HG03064 (cell line): ENCODE data around the gene BSND.

Experiments used
- ATAC-seq: cut with Tn5 transposase; IDR thresholded peaks from one replicate; pipeline ENCODE4 v1.9.1; 2021; ENCODE audit warnings: low read depth; ENCODE audit not compliant: unreplicated experiment

Gene BSND

DNA sequence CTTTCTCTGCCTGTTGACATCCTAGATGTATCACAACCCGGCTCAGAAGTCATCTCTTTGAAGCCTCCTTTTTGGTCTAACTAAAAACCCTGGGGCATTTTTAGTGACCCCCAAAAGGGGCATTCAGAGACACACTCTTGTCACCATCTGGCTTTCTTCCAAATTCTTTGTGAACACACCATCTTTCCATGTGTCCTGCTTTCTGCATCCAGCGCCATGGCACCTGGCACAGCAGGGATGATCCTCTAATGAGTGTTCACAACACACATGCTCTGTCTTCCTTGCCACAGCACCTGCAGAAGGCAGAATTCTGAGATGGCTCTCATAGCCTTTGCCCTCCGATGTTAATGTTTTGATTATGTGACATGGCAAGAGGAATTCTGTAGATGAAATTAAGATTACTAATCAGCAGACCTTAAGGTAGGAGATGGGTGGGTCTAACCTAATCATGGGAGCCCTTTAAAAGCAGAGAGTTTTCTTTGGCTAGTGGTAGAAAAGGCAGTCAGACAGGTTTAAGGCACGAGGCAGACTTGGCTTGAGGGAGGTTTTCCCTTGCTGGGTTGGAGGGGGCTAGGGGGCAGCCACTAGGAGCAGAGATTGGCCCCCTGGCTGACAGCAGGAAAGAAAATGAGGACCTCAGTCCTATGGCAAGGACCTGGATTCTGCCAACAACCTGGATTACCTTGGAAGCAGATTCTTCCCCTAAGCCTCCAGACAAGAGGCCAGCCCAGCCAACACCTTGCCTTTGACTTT, 23.2 kb upstream of the BSND start:
- ATAC-seq: no peak

DNA sequence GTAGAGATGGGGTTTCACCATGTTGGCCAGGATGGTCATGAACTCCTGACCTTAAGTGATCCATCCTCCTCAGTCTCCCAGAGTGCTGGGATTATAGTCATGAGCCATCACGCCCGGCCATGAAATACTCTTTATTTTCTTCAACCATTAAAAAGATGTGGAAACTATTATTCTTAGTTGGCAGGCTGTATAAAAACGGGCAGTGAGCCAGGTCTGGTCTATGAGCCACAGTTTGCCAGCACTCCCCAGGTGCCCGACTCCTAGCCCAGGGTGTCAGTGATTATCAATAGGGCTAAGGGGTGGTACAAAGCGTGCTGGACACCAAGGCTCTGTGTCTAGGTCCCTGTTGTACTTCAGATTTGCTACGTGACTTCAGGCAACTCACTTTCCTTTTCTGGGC, 22.0 kb upstream of the BSND start:
- ATAC-seq: no peak

DNA sequence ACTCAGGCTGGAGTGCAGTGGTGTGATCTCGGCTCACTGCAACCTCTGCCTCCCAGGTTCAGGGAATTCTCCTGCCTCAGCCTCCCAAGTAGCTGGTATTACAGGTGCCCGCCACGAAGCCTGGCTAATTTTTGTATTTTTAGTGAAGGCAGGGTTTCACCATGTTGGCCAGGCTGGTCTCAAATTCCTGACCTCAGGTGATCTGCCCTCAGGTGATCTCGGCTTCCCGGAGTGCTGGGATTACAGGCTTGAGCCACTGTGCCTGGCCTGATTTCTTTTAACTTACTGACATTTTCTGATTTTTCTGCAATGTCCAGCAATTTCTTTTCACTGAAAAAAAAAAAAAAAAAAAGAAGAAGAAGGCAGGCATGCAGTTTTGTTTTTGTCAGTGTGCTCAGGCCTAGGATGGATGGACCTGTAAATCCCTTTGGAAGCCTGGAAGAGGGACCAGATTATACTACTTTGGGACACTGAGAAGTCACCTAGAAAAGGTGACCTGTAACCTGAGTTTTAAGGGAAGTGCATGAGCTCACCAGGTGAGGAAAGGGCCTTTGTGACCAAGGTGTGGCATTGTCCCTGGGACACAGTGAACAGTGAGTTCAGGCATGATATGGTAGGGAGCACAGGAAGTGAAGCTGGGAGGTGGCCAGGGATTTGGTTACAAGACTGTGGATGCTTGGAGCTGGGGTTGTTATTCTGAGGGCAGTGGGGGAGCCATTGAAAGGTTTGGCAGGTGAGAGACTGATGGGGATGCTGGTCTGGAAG, 21.0 kb upstream of the BSND start:
- no peak for ATAC-seq

DNA sequence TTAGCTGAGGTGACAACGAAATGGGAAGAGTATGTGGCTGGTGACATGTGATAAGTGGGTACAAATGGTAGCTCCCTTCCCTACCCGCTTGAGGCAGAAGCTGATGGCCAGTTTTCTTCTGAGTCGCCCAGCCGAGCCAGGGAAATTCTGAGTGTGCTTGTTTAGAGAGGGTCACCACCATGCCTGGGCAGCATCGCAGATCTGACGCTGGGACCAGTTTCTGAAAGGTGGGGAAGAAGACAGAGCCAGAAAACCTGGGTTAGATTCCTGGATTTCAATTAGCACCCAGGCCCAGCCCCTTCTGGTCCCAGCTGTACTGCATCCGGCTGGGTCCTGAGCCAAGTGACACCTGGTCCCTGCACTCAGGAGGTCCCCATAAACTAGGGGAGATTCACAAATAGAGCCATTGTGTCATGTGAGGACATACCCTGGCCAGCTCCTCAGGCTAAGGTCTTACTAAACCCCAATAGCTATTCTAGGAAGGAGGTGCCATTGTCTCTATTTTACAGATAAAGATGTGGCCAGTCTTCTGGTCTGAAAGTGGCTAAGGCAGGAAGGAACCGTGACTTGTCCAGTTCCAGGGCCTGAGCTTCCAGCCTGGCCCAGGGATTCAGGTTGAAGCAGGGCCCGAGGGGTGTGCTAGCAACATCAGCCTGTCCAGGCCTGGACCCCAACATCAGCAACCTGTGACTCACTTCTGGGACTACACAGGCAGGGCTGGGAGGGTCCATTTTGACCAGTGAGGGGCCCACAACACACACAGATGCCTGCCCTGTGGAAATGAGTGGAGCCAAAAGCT, 20.0 kb upstream of the BSND start:
- ATAC-seq: no peak

DNA sequence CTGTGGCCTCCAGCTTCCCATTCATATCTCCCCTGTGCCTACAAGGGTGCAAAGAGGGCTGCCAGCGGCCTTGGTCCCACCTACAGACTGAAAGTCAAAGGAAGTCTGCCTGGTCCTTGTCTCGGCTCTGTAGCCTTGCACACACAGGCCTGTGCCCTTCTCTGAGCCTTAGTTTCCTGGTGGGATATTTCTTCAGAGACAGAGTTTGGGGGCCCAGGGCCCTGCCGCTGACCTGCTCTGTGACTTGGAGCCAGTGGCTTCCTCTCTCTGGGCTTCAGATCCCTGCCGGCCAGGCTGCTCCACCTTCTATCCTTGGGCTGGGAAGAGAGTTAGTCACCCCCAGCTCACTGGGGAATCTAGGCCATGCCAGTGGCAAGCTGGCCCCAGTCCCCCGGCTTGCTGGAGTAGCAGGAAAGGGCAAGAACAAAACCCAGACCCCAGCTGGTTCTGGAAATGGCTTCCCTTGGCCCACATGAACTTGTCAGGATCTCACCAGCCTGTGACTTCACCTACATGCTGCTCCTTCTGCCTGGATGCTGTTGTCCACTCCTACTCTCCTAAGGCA, 19.3 kb upstream of the BSND start:
- no peak for ATAC-seq

DNA sequence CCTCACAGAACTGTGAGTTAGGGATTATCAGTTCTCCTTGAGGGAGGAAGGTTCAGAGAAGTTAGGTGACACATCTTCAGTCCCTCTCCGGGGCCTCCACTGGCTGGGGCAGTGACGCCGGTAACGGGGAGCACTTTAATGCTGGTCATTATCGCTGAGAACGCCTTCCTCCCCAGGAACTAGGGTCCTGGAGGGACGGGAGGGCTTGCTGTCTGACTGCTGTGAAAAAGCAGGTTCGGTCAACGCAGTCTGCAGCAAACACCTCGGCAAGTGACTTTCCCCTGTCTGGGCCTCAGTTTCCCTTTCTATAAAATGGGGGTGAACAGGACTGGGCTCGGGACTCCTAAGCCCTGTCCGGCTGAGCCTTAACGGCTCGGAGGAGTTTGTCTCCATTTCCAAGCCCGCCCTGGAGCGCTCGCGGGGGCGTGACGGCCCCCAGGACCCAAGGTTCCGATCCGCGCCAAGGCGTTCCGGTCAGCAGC, 18.6 kb upstream of the BSND start:
- no peak for ATAC-seq

DNA sequence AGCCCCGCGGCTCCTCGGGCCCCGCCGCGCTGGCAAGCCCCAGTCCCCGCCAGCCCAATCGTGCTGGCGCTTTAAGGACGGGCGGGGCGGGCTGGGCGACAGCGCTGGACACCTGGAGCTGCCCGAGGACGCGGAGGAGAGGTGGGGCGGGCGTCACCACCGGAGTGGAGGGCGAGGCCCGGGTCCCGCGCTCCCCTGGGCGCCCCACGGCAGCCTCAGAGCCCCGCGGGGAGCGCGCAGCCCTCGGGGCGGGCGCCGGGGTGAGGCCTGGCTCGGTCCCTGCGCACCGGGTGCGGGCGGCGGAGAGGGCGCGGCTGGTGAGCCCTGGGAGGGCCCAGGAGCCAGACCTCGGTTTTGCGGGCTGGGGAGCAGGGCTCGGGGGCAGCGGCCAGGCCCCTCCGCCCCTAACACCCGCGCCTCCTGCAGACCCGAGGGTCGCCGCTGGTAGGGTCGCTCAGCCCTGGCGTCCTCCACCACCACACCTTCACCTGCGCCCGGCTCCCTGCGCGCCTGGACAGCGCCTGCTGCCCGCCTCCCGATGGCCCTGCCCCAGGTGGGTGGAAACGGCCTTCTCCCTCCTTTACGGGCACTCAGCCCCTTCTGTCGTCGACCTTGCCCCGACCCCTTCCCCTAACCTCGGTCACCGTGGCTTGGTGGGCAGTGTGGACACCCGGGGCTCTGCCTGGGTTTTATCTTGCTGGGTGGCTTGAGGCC, 18.0 kb upstream of the BSND start, which contains the start of gene TMEM61:
Gene TMEM61, plus strand, starts transcription at position 101 of the 714 bp plus-strand sequence. Its CDS starts 438 bp downstream, at position 539.
- no peak for ATAC-seq

DNA sequence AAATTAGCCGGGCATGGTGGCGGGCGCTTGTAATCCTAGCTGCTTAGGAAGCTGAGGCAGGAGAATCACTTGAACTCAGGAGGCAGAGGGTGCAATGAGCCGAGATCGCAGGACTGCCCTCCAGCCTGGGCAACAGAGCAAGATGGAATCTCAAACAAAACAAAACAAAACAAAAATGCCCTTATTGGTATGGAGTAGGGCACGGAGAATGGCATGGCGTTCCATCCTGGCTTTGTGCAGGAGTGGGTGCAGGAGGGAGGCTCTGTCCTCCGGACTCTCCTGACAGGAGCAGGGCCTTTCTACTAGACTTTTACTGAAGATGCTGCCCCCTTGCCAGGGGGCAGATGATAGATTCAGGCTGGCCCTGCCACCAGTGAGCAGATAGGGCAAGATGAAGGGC, 17.3 kb upstream of the BSND start:
- no peak for ATAC-seq

DNA sequence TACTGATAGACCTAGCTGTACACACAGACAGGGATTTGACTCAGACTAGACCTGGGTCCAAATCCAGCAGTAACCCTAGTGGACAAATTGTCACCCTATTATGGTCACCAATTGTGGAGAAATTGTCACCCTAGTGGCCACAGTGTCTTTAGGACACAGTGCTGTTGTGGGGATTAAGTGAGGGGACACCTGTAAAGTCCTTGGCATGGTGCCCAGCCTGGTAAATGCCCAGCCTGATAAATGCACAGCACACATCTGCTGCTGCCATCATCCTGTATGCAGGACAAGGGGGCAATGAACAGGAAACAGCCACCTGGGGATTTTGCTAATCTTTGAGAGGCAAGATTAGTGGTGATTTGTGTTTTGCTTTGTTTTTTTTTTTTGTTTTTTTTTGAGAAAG, 16.0 kb upstream of the BSND start:
- ATAC-seq: no peak

DNA sequence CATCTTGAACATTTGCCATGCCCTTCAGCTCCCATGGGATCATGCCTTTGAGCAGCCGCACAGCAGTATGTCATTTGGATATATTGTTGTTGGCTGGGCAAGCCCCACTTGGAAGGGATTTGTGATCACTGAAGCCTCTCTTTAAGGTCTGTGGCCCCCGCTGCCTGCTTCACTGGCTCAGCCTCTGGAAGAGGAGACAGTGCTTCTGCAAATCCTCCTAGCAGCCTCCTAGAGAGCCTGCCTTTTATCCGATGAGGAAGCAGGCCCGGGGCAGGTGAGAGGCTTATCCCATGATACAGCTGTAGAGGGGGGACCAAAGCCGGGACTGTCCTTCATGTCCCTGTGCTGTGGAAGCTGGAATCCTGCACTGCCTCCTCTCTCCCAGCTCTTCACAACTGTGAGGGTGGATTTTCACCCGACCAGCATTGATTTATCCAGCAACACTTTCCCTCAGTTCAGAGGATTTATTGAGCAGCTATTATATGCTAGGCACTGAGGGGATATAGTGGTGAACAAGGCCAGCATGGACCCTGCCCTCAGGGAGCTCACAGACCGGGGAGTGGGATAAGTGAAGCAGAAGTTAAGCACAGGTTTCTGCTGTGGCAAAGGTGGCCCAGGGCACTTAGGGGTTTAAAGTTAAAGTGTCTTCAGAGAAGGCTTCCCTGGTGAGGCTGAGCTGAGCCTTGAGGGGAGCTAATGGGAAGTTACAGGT, 14.4 kb upstream of the BSND start:
- ATAC-seq: no peak

DNA sequence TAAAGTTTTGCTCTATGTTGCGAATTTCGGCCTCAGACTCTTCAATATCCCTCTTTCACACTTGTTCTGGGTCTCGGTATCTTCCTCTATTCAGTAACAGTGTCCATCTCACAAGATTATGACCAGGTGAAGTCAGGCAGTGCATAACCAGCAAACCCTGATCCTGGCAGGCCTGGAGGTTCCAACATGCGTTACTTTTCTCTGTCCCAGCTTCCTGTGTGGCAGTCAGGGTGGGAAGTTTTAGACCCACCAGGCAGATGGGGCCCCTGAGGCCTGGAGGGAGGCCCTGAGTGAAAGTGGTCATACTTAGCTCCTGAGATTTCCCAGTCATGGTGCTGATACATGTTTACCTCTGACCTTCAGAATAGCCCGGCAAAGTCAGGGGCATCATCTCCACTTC, 13.2 kb upstream of the BSND start:
- ATAC-seq: no peak

DNA sequence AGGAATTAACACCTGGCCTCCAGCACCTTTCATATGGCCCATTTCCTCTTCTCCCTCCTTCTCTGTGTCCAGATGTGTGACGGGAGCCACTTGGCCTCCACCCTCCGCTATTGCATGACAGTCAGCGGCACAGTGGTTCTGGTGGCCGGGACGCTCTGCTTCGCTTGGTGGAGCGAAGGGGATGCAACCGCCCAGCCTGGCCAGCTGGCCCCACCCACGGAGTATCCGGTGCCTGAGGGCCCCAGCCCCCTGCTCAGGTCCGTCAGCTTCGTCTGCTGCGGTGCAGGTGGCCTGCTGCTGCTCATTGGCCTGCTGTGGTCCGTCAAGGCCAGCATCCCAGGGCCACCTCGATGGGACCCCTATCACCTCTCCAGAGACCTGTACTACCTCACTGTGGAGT, 12.7 kb upstream of the BSND start:
- ATAC-seq: no peak

DNA sequence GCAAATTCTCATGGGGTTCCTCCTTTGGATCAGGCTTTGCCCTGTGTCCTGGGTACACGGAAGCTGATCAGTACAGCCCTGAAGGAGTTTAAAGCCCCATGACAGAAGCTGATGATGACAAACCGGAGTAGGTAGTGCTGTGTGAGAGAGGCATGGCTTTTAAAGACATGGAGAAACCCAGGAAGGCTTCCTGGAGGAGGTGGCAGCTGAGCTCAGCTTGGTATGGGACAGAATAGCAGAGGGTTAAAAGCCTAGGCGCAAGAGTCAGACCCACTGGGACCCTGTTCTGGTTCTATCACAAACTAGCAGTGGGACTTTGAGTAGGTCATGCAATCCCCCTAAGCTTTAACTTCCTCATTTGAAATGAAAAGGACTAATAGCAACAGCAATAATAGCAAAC, 12.2 kb upstream of the BSND start:
- no peak for ATAC-seq

DNA sequence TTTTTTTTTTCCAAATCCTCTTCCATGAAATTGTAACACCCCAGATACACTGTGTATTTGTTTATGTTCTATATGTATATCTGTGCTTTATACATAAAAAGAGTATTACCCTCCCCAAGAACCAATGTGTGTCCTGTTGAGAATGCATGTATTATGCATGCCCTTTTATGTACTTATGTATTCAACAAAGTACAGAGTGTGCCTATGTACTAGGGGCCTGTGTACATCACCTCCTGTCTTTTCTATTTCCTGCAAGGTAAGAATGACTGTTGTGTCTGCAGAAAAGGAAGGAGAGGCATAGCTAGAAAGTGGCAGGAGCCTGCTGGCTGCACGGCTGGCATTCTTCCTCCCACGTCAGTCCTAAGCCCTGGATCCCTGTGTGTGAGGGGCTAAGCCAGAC, 11.3 kb upstream of the BSND start:
- ATAC-seq: no peak

DNA sequence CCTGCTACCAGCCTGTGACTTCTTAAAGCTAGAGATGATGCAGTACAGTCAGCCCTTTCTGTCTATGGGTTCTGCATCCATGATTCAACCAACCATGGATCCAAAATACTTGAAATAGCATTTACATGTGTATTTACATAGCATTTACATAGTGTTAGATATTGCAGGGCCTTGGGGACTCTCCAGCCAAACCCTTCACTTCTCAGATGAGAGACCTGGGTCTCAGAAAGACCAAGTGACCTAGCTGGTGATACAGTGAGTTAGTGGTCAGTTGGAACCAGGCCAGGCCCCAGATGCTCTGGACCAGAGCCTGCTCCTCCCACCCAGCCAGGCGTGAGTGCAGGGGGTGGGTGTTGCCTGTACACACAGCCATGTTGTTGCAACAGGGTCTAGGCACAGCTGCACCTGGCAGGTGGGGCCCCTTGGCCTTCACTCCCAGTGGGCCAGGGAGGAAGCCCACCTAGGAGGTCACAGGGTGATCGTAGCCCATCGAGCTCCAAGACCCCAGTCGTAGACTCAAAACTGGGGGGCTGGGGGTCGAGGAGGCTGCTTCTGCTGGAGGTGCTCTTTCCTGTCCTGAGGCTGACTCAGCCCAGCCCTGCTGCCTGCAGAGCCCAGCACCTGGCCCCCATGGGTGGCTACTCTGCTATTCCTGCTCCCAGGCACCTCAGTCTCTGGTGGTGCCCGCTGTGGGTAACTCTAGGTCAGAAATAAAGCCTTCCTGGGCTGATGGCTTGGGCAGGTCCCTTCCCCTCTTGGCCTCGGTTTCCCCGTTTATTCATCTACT, 10.6 kb upstream of the BSND start:
- no peak for ATAC-seq

DNA sequence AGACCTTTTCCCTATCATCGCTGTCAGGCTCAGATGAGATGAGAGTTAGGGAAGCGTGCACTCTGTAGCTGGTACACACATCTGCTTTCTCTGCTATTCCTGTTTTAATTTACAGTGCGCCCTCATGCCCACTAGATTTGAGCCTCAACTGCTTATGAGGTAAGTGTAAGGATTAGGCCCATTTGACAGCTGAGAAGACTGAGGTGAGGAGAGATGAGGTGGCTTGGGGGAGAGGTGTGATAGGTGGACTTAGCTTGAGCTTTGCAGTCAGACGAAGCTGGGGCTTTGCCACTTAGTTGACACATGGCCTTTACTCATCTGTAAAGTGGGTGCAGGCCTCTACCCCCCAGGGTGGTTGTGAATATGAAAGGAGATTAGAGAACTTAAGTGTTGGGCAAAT, 9.8 kb upstream of the BSND start:
- ATAC-seq: no peak

DNA sequence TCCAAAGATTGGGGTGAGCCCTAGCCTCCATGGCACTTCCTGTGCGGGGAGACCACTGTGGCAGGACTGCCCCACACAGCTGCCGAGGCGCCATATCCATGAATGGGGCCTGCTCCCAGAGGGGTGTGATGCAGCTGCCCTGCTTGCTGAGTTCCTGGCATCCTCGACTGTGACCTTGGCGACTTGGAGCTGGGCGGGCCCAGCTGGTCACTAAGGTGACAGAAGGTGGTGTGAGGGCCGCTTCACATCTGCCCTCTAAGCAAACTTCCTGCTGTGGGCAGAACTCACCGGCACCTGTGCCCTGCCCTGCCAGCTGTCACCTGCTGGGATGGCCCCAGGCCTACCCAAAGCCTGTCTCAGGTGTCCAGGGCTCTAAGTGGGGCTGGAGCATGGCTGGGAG, 9.3 kb upstream of the BSND start:
- ATAC-seq: no peak

DNA sequence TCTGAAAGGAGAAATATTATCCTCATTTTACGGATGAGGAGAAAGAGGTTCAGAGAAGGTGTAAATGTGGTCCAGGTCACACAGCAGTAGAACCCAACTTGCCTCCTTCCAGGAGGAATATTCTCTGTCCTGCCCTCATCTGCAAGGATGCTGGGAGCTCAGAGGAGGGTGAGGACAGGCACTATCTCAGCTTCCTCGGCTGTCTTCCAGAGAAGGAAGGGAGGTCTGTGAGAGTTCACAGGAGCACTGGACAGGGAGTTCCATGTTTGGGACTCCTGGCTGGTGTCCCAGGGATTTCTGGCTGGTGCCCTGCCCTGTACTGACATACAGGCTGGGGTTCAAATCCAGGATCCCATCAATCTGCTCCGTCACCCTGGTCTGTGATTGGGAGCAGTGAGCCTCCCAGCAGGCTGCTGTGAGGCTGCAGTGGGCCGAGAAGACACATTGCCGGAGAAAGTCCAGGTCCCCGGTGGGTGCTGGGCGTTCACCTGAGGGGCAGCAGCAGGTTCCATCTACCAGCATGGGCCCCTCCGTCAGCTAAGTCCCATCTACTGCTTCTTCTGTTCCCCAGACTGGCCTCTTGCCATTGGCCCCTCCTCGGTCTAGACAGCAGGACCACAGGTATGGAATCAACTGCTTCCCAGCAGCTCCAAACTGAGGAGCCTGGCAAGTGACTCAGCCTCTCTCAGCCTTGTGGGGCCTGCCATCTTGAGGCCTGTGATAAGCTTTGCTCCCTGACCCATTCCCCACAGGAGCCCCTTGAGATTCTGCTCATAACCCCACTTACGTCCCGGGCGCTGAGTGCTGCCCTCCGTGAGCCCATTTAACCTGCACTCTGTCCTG, 8.5 kb upstream of the BSND start:
- no peak for ATAC-seq
